K562 (cell line): ENCODE results near the gene MIEF1. TPM values are rescaled to one million over a fixed set of nuclear protein-coding genes. Genes with fewer than 3 reads are reported as not detected.

Source experiments
- ETV5 ChIP-seq: sonication (generic); formaldehyde crosslinking; IDR thresholded peaks from 2 replicates; pipeline ENCODE4 v1.4.0; 2020; ENCODE audit warnings: low read depth, mild to moderate bottlenecking, missing genetic modification reagents
- FOXA3 ChIP-seq, 2 experiments: fragments of 450-650 bp in 1 of 2; sonication (generic) in 1 of 2; formaldehyde crosslinking; IDR thresholded peaks in 1 of 2; conservative IDR thresholded peaks in 1 of 2; 2 replicates each; pipeline versions ENCODE4 v1.4.0 to v1.8.0; 2020 to 2022; ENCODE audit warnings: mild to moderate bottlenecking in 2 of 2, missing genetic modification reagents in 1 of 2
- KAT2B ChIP-seq: IDR thresholded peaks from one replicate; pipeline ENCODE4 v1.6.1; 2012; ENCODE audit warnings: low read depth, mild to moderate bottlenecking, control low read depth, inconsistent platforms, low read length, moderate library complexity
- MYNN ChIP-seq, 2 experiments: sonication (generic); formaldehyde crosslinking in 1 of 2; IDR thresholded peaks; 2 replicates each; pipeline versions ENCODE4 v1.5.0 to v1.6.1; 2016 to 2020; ENCODE audit warnings: antibody characterized with exemption in 1 of 2, missing genetic modification reagents in 1 of 2
- NCOA2 ChIP-seq, 2 experiments: fragments of 450-650 bp; IDR thresholded peaks; 2 replicates each; pipeline ENCODE4 v1.6.1; 2018; ENCODE audit warnings: mild to moderate bottlenecking in 2 of 2, moderate library complexity in 1 of 2; ENCODE audit not compliant: partially characterized antibody in 2 of 2
- NRF1 ChIP-seq, 2 experiments: fragments of 450-650 bp; IDR thresholded peaks in 1 of 2; conservative IDR thresholded peaks in 1 of 2; 2 replicates each; pipeline ENCODE4 v1.6.1; 2014; ENCODE audit warnings: mild to moderate bottlenecking in 2 of 2
- SMARCB1 ChIP-seq: IDR thresholded peaks from 2 replicates; pipeline ENCODE4 v1.6.1; 2011; ENCODE audit warnings: improper control_type of control experiment, low read depth; ENCODE audit not compliant: insufficient read length
- TCF7 ChIP-seq: sonication (generic); IDR thresholded peaks from 2 replicates; pipeline ENCODE4 v1.6.1; 2016; ENCODE audit warnings: antibody characterized with exemption, borderline replicate concordance
- ZC3H4 ChIP-seq: sonication (generic); formaldehyde crosslinking; IDR thresholded peaks from 2 replicates; pipeline ENCODE4 v1.9.0; 2021; ENCODE audit warnings: missing genetic modification reagents, borderline replicate concordance
- ZFP1 ChIP-seq: fragments of 450-650 bp; formaldehyde crosslinking; IDR thresholded peaks from 2 replicates; pipeline ENCODE4 v1.4.0; 2020; ENCODE audit warnings: mild to moderate bottlenecking, mixed read lengths
- ZNF282 ChIP-seq: sonication (generic); formaldehyde crosslinking; IDR thresholded peaks from 2 replicates; pipeline ENCODE4 v1.8.1; 2023; ENCODE audit warnings: missing genetic modification reagents
- ZNF445 ChIP-seq: fragments of 250-450 bp; sonication (Bioruptor Pico); IDR thresholded peaks from 2 replicates; pipeline ENCODE4 v1.4.0; 2020; ENCODE audit warnings: low read depth, mild to moderate bottlenecking, moderate library complexity
- ZNF699 ChIP-seq: fragments of 250-450 bp; sonication (Bioruptor Pico); IDR thresholded peaks from 2 replicates; pipeline ENCODE4 v1.8.0; 2021; ENCODE audit warnings: mild to moderate bottlenecking, moderate library complexity; ENCODE audit not compliant: insufficient replicate concordance
- polyA plus RNA-seq, 8 experiments: library from polyadenylated mRNA; depleted of rRNA in 4 of 8; stranded (reverse) in 5 of 8; unstranded in 3 of 8; fragments of >200 nt; fragmentation: Nextera tagmentation in 2 of 8; fragmentation: Illumina TruSeq in 1 of 8; extraction: Ambion mirVana in 2 of 8; extraction: Trizol in 1 of 8; gene quantifications; 2 replicates each; pipeline versions ENCODE4 v1.2.1 to v1.2.3, GENCODE V29; 2011 to 2014; ENCODE audit warnings: inconsistent platforms in 1 of 8, missing spikeins in 1 of 8
- total RNA-seq, 7 experiments: library from RNA; depleted of rRNA in 6 of 7; stranded (reverse); fragments of >200 nt in 6 of 7; fragmentation: Illumina TruSeq in 2 of 7; extraction: Trizol in 2 of 7; gene quantifications; 2 replicates each; pipeline versions ENCODE4 v1.2.1 to v1.2.3, GENCODE V29; 2011 to 2021; ENCODE audit warnings: low replicate concordance in 1 of 7
- TF ChIP-seq, protein P1 (sequence below): fragments of 250-450 bp; sonication (Bioruptor Pico); IDR thresholded peaks from 2 replicates; pipeline ENCODE4 v1.4.0; 2020
- TF ChIP-seq, protein P2 (sequence below): sonication (generic); IDR thresholded peaks from 2 replicates; pipeline ENCODE4 v1.6.1; 2016
- TF ChIP-seq, protein P3 (sequence below): sonication (generic); formaldehyde crosslinking; IDR thresholded peaks from 2 replicates; pipeline ENCODE4 v1.8.0; 2022; ENCODE audit warnings: mild to moderate bottlenecking, low read depth, missing genetic modification reagents
- TF ChIP-seq, protein P4 (sequence below): sonication (generic); formaldehyde crosslinking; IDR thresholded peaks from 2 replicates; pipeline ENCODE4 v1.8.0; 2023; ENCODE audit warnings: missing genetic modification reagents, mild to moderate bottlenecking, borderline replicate concordance

MIEF1 gene
- total and polyA plus RNA-seq, 9 of the 15 experiments (the other 6 are each of a cell fraction or from before 2014, with no cell fraction given), result 10.9 to 51.8 (median 25.5) TPM

DNA sequence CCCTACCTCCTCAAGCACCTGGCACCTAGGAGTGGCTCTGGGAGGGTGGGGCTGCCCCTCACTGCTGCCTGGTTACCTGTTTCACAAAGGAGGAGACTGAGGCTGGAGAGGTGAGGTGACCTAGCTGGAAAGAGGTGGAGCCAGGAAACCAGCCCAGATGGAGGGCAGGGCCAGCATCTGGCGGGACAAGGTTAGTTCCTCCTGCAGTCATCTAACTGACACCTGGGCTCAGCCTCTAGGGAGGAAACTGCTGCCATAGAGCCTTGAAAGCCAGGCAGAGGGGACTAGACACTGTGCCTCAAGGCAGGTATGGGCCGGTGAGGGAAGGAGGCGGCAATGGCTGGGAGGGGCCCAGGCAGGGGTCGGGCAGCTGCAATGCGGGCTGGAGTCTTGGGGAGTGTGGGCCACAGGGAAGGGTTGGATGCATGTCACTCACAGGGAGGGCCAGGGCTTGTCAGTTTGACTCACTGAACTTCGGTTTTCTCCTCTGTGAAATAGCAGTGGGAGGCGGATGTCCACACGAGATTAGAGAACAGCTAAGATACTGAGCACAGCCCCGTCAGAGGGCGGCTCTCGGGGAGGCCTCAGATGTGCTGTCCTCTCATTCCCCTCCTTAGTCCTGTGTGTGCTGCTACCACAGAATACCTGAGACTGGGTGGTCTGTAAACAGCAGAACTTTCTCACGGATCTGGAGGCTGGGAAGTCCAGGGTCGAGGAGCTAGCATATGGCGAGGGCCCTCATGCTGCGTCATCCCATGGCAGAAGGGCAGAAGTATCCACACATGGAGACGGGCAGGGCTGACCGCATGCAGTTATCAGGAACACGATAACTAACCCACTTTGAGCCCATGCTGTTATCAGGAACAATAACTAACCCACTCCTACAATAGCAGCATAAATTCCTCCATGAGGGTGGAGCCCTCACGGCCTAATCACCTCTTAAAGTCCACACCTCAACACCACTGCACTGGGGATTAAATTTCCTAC, 29.2 kb upstream of the MIEF1 start (continued):
- TF ChIP-seq FOXA3 (CRISPR knock-in tag; conservative IDR thresholded peaks at IDR 0.05 in 1 of 2, IDR thresholded peaks at IDR 0.05 in 1 of 2) (peak in 1 of 2 experiments; percentile 64; a peak in 2 of 4 replicates), KAT2B (no peak), ETV5 (CRISPR knock-in tag) (no peak), ZC3H4 (CRISPR knock-in tag) (no peak), ZNF282 (CRISPR knock-in tag) (no peak), ZNF445 (CRISPR knock-in tag) (no peak), SMARCB1 (no peak), NRF1 (conservative IDR thresholded peaks at IDR 0.05 in 1 of 2, IDR thresholded peaks at IDR 0.05 in 1 of 2) (no peak; a peak in 1 of 4 replicates), MYNN (IDR thresholded peaks at IDR 0.05) (peak; percentile 87), MYNN (CRISPR knock-in tag; IDR thresholded peaks at IDR 0.05) (no peak), TCF7 (peak; percentile 34; the same call in 1 of the 2 replicates), ZNF699 (CRISPR knock-in tag) (no peak), NCOA2 (IDR thresholded peaks at IDR 0.05; ENCODE audit: partially characterized antibody in 2 of 2) (no peak), ZFP1 (no peak)
- TF ChIP-seq, protein P1, sequence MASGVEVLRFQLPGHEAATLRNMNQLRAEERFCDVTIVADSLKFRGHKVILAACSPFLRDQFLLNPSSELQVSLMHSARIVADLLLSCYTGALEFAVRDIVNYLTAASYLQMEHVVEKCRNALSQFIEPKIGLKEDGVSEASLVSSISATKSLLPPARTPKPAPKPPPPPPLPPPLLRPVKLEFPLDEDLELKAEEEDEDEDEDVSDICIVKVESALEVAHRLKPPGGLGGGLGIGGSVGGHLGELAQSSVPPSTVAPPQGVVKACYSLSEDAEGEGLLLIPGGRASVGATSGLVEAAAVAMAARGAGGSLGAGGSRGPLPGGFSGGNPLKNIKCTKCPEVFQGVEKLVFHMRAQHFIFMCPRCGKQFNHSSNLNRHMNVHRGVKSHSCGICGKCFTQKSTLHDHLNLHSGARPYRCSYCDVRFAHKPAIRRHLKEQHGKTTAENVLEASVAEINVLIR (CRISPR knock-in tag), result no peak
- TF ChIP-seq, protein P2, sequence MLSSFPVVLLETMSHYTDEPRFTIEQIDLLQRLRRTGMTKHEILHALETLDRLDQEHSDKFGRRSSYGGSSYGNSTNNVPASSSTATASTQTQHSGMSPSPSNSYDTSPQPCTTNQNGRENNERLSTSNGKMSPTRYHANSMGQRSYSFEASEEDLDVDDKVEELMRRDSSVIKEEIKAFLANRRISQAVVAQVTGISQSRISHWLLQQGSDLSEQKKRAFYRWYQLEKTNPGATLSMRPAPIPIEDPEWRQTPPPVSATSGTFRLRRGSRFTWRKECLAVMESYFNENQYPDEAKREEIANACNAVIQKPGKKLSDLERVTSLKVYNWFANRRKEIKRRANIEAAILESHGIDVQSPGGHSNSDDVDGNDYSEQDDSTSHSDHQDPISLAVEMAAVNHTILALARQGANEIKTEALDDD, result peak; percentile 99
- TF ChIP-seq, protein P3, sequence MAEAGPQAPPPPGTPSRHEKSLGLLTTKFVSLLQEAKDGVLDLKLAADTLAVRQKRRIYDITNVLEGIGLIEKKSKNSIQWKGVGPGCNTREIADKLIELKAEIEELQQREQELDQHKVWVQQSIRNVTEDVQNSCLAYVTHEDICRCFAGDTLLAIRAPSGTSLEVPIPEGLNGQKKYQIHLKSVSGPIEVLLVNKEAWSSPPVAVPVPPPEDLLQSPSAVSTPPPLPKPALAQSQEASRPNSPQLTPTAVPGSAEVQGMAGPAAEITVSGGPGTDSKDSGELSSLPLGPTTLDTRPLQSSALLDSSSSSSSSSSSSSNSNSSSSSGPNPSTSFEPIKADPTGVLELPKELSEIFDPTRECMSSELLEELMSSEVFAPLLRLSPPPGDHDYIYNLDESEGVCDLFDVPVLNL (CRISPR knock-in tag), result no peak
- TF ChIP-seq, protein P4, sequence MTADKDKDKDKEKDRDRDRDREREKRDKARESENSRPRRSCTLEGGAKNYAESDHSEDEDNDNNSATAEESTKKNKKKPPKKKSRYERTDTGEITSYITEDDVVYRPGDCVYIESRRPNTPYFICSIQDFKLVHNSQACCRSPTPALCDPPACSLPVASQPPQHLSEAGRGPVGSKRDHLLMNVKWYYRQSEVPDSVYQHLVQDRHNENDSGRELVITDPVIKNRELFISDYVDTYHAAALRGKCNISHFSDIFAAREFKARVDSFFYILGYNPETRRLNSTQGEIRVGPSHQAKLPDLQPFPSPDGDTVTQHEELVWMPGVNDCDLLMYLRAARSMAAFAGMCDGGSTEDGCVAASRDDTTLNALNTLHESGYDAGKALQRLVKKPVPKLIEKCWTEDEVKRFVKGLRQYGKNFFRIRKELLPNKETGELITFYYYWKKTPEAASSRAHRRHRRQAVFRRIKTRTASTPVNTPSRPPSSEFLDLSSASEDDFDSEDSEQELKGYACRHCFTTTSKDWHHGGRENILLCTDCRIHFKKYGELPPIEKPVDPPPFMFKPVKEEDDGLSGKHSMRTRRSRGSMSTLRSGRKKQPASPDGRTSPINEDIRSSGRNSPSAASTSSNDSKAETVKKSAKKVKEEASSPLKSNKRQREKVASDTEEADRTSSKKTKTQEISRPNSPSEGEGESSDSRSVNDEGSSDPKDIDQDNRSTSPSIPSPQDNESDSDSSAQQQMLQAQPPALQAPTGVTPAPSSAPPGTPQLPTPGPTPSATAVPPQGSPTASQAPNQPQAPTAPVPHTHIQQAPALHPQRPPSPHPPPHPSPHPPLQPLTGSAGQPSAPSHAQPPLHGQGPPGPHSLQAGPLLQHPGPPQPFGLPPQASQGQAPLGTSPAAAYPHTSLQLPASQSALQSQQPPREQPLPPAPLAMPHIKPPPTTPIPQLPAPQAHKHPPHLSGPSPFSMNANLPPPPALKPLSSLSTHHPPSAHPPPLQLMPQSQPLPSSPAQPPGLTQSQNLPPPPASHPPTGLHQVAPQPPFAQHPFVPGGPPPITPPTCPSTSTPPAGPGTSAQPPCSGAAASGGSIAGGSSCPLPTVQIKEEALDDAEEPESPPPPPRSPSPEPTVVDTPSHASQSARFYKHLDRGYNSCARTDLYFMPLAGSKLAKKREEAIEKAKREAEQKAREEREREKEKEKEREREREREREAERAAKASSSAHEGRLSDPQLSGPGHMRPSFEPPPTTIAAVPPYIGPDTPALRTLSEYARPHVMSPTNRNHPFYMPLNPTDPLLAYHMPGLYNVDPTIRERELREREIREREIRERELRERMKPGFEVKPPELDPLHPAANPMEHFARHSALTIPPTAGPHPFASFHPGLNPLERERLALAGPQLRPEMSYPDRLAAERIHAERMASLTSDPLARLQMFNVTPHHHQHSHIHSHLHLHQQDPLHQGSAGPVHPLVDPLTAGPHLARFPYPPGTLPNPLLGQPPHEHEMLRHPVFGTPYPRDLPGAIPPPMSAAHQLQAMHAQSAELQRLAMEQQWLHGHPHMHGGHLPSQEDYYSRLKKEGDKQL (CRISPR knock-in tag), result no peak
